HG03066 (cell line): ENCODE data around the gene PDPR.
"Not testable (repeated sequence)": the region's sequence is repeated elsewhere in the genome, so short reads cannot be mapped to it uniquely, and the experiment has no call there.

Experiments used
- ATAC-seq: cut with Tn5 transposase; IDR thresholded peaks from one replicate; pipeline ENCODE4 v1.9.1; 2021; ENCODE audit warnings: low read depth; ENCODE audit not compliant: unreplicated experiment

The PDPR gene

GRCh38 chr16:70204668-70205405 is 90.7 kb downstream of the PDPR start:
- ATAC-seq = not testable (repeated sequence)

GRCh38 chr16:70206382-70206781 is 92.2 kb downstream of the PDPR start:
- ATAC-seq = not testable (repeated sequence)
